ENCODE results near the gene EFCAB11. TPM values are rescaled to one million over a fixed set of nuclear protein-coding genes. Genes with fewer than 3 reads are reported as not detected.
A peak's percentile ranks its signal among the peaks of the same experiment; 100 is the strongest.

Gene EFCAB11
- total and polyA plus RNA-seq, 2 donors, result 6.5 to 14.2 TPM

GRCh38 chr14:89798212-89798773 is 156.2 kb downstream of the EFCAB11 start:
- WGBS, result 64% methylated on average over 4 of the region's 4 CpGs
- Histone ChIP-seq H3K4me1 (ENCODE audit: insufficient read depth) (no peaks in the 10 kb centered on the region), H3K36me3 (ENCODE audit: insufficient read depth) (no peaks in the 10 kb centered on the region), H3K4me3 (ENCODE audit: low read depth, low read length) (no peak overlapping the region), H3K27ac (ENCODE audit: low read depth) (no peak overlapping the region)
- no peak for DNase-seq (ENCODE audit: extremely low spot score)

- no peak for DNase-seq (ENCODE audit: extremely low spot score)
- Histone ChIP-seq H3K4me3 (ENCODE audit: low read depth, low read length) (no peak overlapping the region), H3K27ac (ENCODE audit: low read depth) (no peak overlapping the region), H3K36me3 (ENCODE audit: insufficient read depth) (no peaks in the 10 kb centered on the region), H3K4me1 (ENCODE audit: insufficient read depth) (no peaks in the 10 kb centered on the region)
- WGBS, result 76% methylated on average over 5 of the region's 5 CpGs
Measured at GRCh38 chr14:89797148-89797547, 157.4 kb downstream of the EFCAB11 start.

DNA sequence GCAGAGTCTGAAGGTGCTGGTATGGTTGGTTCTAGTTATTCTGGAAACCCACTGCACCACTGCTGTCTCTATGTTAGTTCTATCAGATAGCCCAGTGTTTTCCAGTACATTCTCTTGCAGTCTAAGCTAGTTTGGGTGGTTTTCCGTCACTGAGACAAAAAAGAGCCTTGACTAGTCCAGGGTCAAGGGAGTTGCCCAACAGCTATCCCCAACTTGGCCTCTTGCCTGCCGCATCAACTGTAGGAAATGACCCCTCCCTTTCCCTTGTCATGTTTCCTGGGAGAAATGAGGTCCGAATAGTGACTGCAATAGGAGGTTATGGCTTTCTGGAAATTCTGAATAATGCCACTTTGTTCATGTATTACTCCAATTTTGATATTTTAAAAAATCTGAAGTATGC is 160.4 kb downstream of the EFCAB11 start:
- H3K4me3 ChIP-seq (ENCODE audit: low read depth, low read length), result no peak overlapping the region
- 77% methylated on average over 3 of the region's 3 CpGs for WGBS
- no peak for DNase-seq (ENCODE audit: extremely low spot score)
- no peak overlapping the region for H3K27ac ChIP-seq (ENCODE audit: low read depth)
- H3K4me1 ChIP-seq (ENCODE audit: insufficient read depth), result no peaks in the 10 kb centered on the region
- H3K36me3 ChIP-seq (ENCODE audit: insufficient read depth), result no peaks in the 10 kb centered on the region

DNA sequence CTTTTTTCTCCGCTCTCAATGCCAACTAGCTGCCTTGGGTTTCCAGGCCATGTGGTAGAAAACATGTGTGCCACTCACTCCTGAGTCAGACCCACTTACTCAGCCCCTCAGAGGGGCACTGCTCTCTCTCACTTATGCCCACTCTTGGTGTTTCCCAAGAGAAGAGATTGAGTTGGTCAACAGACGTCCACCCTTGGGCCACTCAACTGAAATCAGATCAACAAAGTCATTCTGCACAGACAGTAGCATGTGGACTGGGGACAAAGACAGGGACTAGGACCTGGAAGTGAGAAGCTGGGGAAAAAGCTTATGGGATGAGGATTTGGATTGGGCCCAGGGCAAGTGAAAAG is 161.2 kb downstream of the EFCAB11 start:
- DNase-seq (ENCODE audit: extremely low spot score), result no peak
- 82% methylated on average over 2 of the region's 2 CpGs for WGBS
- Histone ChIP-seq H3K27ac (ENCODE audit: low read depth) (peak overlapping the region; percentile 3), H3K4me1 (ENCODE audit: insufficient read depth) (no peaks in the 10 kb centered on the region), H3K36me3 (ENCODE audit: insufficient read depth) (no peaks in the 10 kb centered on the region), H3K4me3 (ENCODE audit: low read depth, low read length) (no peak overlapping the region)

DNA sequence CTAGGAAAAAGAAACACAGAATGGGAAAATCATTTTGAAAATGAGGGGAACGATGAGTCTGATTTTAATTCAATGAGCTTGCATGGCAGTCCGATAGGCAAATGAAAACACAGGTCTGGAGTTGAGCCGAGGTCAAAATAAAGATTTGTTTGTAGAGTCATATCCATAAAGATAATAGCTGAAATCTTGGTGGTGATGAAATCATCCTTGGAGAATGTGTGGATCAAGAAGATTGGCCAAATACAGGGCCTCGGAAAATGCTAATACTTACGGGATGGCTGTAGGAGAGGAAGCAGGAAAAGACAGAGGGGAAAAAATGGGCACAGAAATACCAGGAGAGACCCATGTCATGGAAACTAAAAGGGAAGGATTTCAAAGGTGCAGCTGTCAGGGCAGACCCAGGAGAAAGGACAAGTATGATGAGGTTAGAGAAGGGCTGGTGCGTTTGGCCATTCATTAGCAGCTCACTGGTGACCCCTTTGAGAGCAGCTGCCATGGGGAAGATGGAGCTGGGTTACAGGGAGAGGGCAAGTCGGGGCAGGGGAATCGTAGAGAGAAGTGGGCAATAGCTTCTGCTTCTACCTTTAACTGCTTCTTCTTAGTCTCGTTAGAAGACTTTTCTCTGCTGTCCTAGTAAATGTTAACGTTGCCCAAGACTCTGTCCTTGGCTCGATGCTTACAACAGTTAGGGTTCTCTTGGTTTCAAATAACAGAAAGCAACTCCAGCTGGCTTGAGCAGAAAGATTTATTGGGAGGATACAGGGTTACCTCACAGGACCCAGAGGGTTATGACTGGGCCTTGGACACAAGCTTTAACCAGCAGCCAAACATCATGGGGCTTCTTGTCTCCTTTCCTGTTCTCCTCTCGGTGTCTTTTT is 161.8 kb downstream of the EFCAB11 start:
- H3K36me3 ChIP-seq (ENCODE audit: insufficient read depth), result no peaks in the 10 kb centered on the region
- H3K4me1 ChIP-seq (ENCODE audit: insufficient read depth), result no peaks in the 10 kb centered on the region
- no peak overlapping the region for H3K4me3 ChIP-seq (ENCODE audit: low read depth, low read length)
- no peak for DNase-seq (ENCODE audit: extremely low spot score)
- whole genome bisulfite sequencing, result 38% methylated on average over 12 of the region's 12 CpGs
- peak overlapping the region; percentile 62 for H3K27ac ChIP-seq (ENCODE audit: low read depth)

DNA sequence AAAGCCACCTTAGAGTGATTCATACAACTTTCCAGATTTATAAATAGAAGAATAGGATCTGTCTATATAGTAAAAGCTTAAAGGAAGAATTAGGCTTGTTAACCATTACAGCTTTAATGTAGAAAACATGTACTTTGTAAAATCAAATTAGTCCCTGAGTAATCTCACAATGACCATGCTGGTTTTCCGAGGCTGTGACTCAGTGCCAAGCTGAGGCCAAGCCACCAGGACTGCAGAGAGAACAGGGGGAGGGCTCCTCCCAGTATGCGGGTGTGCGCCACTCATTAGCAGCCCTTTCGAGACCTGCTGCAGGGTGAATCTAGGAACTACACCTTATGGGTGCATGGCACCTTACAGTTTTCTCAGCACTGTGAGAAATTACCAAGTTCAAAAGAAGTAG is 167.0 kb downstream of the EFCAB11 start:
- Histone ChIP-seq H3K27ac (ENCODE audit: low read depth) (no peak overlapping the region), H3K4me3 (ENCODE audit: low read depth, low read length) (no peak overlapping the region), H3K36me3 (ENCODE audit: insufficient read depth) (no peaks in the 10 kb centered on the region), H3K4me1 (ENCODE audit: insufficient read depth) (no peaks in the 10 kb centered on the region)
- DNase-seq (ENCODE audit: extremely low spot score), result no peak
- 95% methylated on average over 4 of the region's 4 CpGs for WGBS

DNA sequence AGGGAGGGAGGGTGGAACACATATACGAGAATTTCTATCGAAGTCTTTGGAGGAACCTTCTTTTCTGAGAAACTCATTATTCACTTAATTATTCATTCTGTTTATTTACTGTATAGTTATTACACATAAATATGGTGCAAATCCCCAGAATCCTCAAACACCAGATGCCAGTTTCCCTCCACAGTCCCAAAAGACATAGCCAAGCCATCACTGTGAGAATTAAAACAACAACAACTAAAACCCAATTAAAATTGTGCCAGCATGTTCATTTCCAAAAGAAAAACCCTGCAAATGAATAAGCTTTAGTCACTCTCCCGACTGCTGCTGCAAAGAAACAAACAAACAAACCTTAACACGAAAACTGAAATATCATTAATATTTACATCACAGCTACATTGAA is 173.5 kb downstream of the EFCAB11 start:
- no peaks in the 10 kb centered on the region for H3K4me1 ChIP-seq (ENCODE audit: insufficient read depth)
- no peaks in the 10 kb centered on the region for H3K36me3 ChIP-seq (ENCODE audit: insufficient read depth)
- H3K27ac ChIP-seq (ENCODE audit: low read depth), result no peak overlapping the region
- WGBS, result 93% methylated on average over 4 of the region's 4 CpGs
- DNase-seq (ENCODE audit: extremely low spot score), result no peak
- H3K4me3 ChIP-seq (ENCODE audit: low read depth, low read length), result no peak overlapping the region

GRCh38 chr14:89779707-89780106 is 174.8 kb downstream of the EFCAB11 start:
- 72% methylated on average over 7 of the region's 8 CpGs for WGBS
- no peak for DNase-seq (ENCODE audit: extremely low spot score)
- no peaks in the 10 kb centered on the region for H3K36me3 ChIP-seq (ENCODE audit: insufficient read depth)

GRCh38 chr14:89775946-89776345 is 178.6 kb downstream of the EFCAB11 start:
- no peak for DNase-seq (ENCODE audit: extremely low spot score)
- no peaks in the 10 kb centered on the region for H3K4me1 ChIP-seq (ENCODE audit: insufficient read depth)
- H3K4me3 ChIP-seq (ENCODE audit: low read depth, low read length), result no peak overlapping the region
- H3K27ac ChIP-seq (ENCODE audit: low read depth), result no peak overlapping the region
- WGBS, result 84% methylated on average over 3 of the region's 3 CpGs
- no peaks in the 10 kb centered on the region for H3K36me3 ChIP-seq (ENCODE audit: insufficient read depth)

More at GRCh38 chr14:89779707-89780106, 174.8 kb downstream of the EFCAB11 start:
- Histone ChIP-seq H3K4me3 (ENCODE audit: low read depth, low read length) (no peak overlapping the region), H3K27ac (ENCODE audit: low read depth) (no peak overlapping the region), H3K4me1 (ENCODE audit: insufficient read depth) (no peaks in the 10 kb centered on the region)

DNA sequence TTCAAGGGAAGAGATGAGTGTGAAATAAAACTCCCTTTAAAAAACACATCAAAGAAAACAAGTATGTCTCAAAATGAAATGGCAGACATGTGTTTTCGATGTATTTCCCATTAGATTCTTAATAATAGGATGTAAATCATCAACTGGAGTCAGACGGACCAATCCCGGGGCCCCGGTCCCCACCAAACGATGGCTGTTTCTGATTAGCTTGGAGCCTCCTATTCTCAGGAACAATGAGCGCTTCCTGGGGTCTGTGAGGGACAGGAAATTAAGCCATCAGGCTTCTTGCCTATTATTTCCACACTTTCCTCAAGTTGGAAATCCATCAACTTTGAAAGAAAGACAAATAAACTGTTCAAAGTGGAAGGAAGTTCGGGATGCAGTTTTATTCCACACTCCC is 179.4 kb downstream of the EFCAB11 start:
- peaks cover 1% of the 10 kb centered on the region for H3K4me1 ChIP-seq (ENCODE audit: insufficient read depth)
- H3K36me3 ChIP-seq (ENCODE audit: insufficient read depth), result no peaks in the 10 kb centered on the region
- no peak for DNase-seq (ENCODE audit: extremely low spot score)
- no peak overlapping the region for H3K4me3 ChIP-seq (ENCODE audit: low read depth, low read length)
- WGBS, result 83% methylated on average over 7 of the region's 7 CpGs
- H3K27ac ChIP-seq (ENCODE audit: low read depth), result no peak overlapping the region

DNA sequence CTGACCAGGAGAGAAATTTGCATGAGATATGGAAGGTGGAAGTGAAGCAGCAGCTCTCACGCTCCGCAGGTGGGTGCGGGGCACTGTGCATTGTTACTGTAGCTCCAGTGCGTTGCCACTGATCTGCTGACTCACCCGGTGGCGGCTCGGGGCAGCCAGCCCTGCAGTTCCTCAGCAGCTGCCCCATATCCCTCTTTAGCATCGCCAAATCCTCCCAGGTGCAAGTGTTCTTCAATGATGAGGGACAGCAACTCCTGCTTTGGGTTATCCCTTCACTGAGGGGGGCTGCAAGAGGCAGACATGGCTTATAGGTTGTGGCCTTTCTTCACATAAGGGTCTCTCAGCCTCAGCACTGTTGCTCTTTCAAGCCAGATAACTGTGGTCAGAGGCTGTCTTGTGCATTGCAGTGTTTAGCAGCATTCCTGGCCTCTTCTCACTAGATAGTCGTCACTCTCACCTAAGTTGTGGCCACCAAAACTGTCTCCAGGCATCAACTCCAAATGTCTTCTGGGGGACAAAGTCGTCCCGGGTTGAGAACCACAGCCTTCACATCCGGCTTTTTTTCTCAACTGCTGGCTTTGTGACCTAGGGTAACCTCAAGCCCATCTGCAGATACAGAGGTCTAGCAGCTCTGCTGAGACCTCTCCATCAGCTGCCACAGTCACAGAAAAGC is 180.8 kb downstream of the EFCAB11 start:
- Histone ChIP-seq H3K36me3 (ENCODE audit: insufficient read depth) (no peaks in the 10 kb centered on the region), H3K4me1 (ENCODE audit: insufficient read depth) (peaks cover 1% of the 10 kb centered on the region), H3K27ac (ENCODE audit: low read depth) (no peak overlapping the region), H3K4me3 (ENCODE audit: low read depth, low read length) (no peak overlapping the region)
- no peak for DNase-seq (ENCODE audit: extremely low spot score)
- 50% methylated on average over 12 of the region's 12 CpGs for WGBS

GRCh38 chr14:89773151-89773550 is 181.4 kb downstream of the EFCAB11 start:
- H3K27ac ChIP-seq (ENCODE audit: low read depth), result no peak overlapping the region
- peaks cover 1% of the 10 kb centered on the region for H3K4me1 ChIP-seq (ENCODE audit: insufficient read depth)
- no peak for DNase-seq (ENCODE audit: extremely low spot score)
- no peak overlapping the region for H3K4me3 ChIP-seq (ENCODE audit: low read depth, low read length)
- H3K36me3 ChIP-seq (ENCODE audit: insufficient read depth), result no peaks in the 10 kb centered on the region
- WGBS, result 79% methylated on average over 7 of the region's 7 CpGs

DNA sequence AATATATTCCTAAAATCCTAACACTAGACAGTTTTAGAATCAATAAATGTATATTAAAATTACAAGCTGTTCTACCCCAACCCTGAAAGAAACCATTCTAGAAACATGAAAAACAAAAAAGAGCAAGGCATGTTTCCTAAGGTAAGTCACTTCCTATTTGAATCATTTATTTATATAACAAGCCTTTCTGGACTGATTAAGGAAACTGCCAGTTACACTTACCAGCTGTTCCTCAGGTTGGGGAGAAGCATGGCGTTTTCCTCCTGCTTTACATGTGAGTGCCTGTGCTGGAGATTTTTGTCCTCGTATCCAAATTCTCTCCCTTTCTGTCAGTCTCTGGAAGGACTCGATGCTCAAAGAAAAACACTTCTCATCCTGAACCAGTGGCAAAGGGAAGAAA is 183.3 kb downstream of the EFCAB11 start:
- H3K4me3 ChIP-seq (ENCODE audit: low read depth, low read length), result no peak overlapping the region
- DNase-seq (ENCODE audit: extremely low spot score), result no peak
- peaks cover 1% of the 10 kb centered on the region for H3K4me1 ChIP-seq (ENCODE audit: insufficient read depth)
- H3K27ac ChIP-seq (ENCODE audit: low read depth), result no peak overlapping the region
- H3K36me3 ChIP-seq (ENCODE audit: insufficient read depth), result no peaks in the 10 kb centered on the region
- WGBS, result 36% methylated on average over 3 of the region's 3 CpGs

- no peak for DNase-seq (ENCODE audit: extremely low spot score)
- 43% methylated on average over 4 of the region's 4 CpGs for WGBS
- no peaks in the 10 kb centered on the region for H3K36me3 ChIP-seq (ENCODE audit: insufficient read depth)
- H3K4me1 ChIP-seq (ENCODE audit: insufficient read depth), result peaks cover 1% of the 10 kb centered on the region
- no peak overlapping the region for H3K27ac ChIP-seq (ENCODE audit: low read depth)
- no peak overlapping the region for H3K4me3 ChIP-seq (ENCODE audit: low read depth, low read length)
Measured at GRCh38 chr14:89767861-89768268, 186.7 kb downstream of the EFCAB11 start.
